HepG2 (cell line): ENCODE results near the gene ARHGEF12. TPM values are rescaled to one million over a fixed set of nuclear protein-coding genes. Genes with fewer than 3 reads are reported as not detected.

Experiments
- ARNT ChIP-seq: fragments of 450-650 bp; IDR thresholded peaks from 2 replicates; pipeline ENCODE4 v1.6.1; 2017
- HDAC6 ChIP-seq: fragments of 200-600 bp; sonication (generic); IDR thresholded peaks from 2 replicates; pipeline ENCODE4 v1.7.0; 2017; ENCODE audit warnings: mild to moderate bottlenecking, antibody characterized with exemption, low read length, low read depth
- KDM5B ChIP-seq: sonication (generic); formaldehyde crosslinking; IDR thresholded peaks from 2 replicates; pipeline ENCODE4 v1.4.0; 2020; ENCODE audit warnings: missing genetic modification reagents, mild to moderate bottlenecking, borderline replicate concordance
- MAFG ChIP-seq: sonication (generic); formaldehyde crosslinking; IDR thresholded peaks from 2 replicates; pipeline ENCODE4 v1.5.1; 2020; ENCODE audit warnings: mild to moderate bottlenecking, missing genetic modification reagents
- PLRG1 ChIP-seq: fragments of 450-650 bp; conservative IDR thresholded peaks from 2 replicates; pipeline ENCODE4 v1.6.1; 2016
- PRDM4 ChIP-seq: sonication (generic); formaldehyde crosslinking; IDR thresholded peaks from 2 replicates; pipeline ENCODE4 v1.9.0; 2021; ENCODE audit warnings: missing genetic modification reagents, borderline replicate concordance
- RORA ChIP-seq: sonication (generic); formaldehyde crosslinking; IDR thresholded peaks from 2 replicates; pipeline ENCODE4 v1.5.0; 2020; ENCODE audit warnings: mild to moderate bottlenecking, missing genetic modification reagents, moderate library complexity
- SETDB1 ChIP-seq: sonication (generic); formaldehyde crosslinking; IDR thresholded peaks from 2 replicates; pipeline ENCODE4 v1.5.1; 2020; ENCODE audit warnings: missing genetic modification reagents, mild to moderate bottlenecking, borderline replicate concordance
- TBX3 ChIP-seq: fragments of 450-650 bp; IDR thresholded peaks from 2 replicates; pipeline ENCODE4 v1.6.1; 2017; ENCODE audit warnings: antibody characterized with exemption, mild to moderate bottlenecking, inconsistent platforms, borderline replicate concordance
- TCF7L2 ChIP-seq: IDR thresholded peaks from 2 replicates; pipeline ENCODE4 v1.6.1; 2011; ENCODE audit warnings: mild to moderate bottlenecking, low read depth, low read length, moderate library complexity
- TP53 ChIP-seq: sonication (generic); formaldehyde crosslinking; conservative IDR thresholded peaks from 2 replicates; pipeline ENCODE4 v1.4.0; 2020; ENCODE audit warnings: missing genetic modification reagents
- YEATS4 ChIP-seq: sonication (generic); formaldehyde crosslinking; IDR thresholded peaks from 2 replicates; pipeline ENCODE4 v1.4.0; 2020; ENCODE audit warnings: missing genetic modification reagents, borderline replicate concordance
- ZBTB20 ChIP-seq: sonication (generic); formaldehyde crosslinking; IDR thresholded peaks from 2 replicates; pipeline ENCODE4 v1.8.1; 2023; ENCODE audit warnings: missing genetic modification reagents, low read depth, mild to moderate bottlenecking, borderline replicate concordance
- ZNF790 ChIP-seq: sonication (generic); formaldehyde crosslinking; IDR thresholded peaks from 2 replicates; pipeline ENCODE4 v1.8.0; 2022; ENCODE audit warnings: missing genetic modification reagents, mild to moderate bottlenecking, borderline replicate concordance
- ZNF792 ChIP-seq: IDR thresholded peaks from 2 replicates; pipeline ENCODE4 v1.6.1; 2016
- ZNF891 ChIP-seq: sonication (generic); formaldehyde crosslinking; IDR thresholded peaks from 2 replicates; pipeline ENCODE4 v1.5.0; 2020; ENCODE audit warnings: mild to moderate bottlenecking, missing genetic modification reagents
- polyA plus RNA-seq, 8 experiments: library from polyadenylated mRNA; depleted of rRNA in 3 of 8; stranded (reverse) in 7 of 8; unstranded in 1 of 8; fragments of >200 nt; fragmentation: Illumina TruSeq in 4 of 8; extraction: Trizol in 4 of 8; gene quantifications; 2 replicates each; pipeline versions ENCODE4 v1.2.1 to v1.2.3, GENCODE V29; 2011 to 2016; ENCODE audit warnings: low read depth in 4 of 8, missing spikeins in 1 of 8, mixed read lengths in 1 of 8; ENCODE audit not compliant: insufficient read depth in 1 of 8
- total RNA-seq, 5 experiments: library from RNA; depleted of rRNA; stranded (reverse); fragments of >200 nt; fragmentation: Illumina TruSeq; extraction: Trizol; gene quantifications; 2 replicates each; pipeline ENCODE4 v1.2.3, GENCODE V29; 2016; ENCODE audit warnings: low read depth in 1 of 5
- TF ChIP-seq, protein P1 (sequence below): sonication (generic); formaldehyde crosslinking; conservative IDR thresholded peaks from 2 replicates; pipeline ENCODE4 v1.4.0; 2020; ENCODE audit warnings: missing genetic modification reagents
- TF ChIP-seq, protein P2 (sequence below), 2 experiments: sonication (generic) in 1 of 2; formaldehyde crosslinking in 1 of 2; IDR thresholded peaks; 2 replicates each; pipeline versions ENCODE4 v1.4.0 to v1.6.1; 2018 to 2020; ENCODE audit warnings: missing genetic modification reagents in 2 of 2, borderline replicate concordance in 1 of 2, low read depth in 1 of 2, mild to moderate bottlenecking in 1 of 2, missing biosample characterization in 1 of 2
- TF ChIP-seq, protein P3 (sequence below): IDR thresholded peaks from 2 replicates; pipeline ENCODE4 v1.6.1; 2016; ENCODE audit warnings: low read depth, control low read depth
- TF ChIP-seq, protein P4 (sequence below): sonication (generic); formaldehyde crosslinking; IDR thresholded peaks from 2 replicates; pipeline ENCODE4 v1.5.0; 2020; ENCODE audit warnings: missing genetic modification reagents, mild to moderate bottlenecking, borderline replicate concordance

The ARHGEF12 gene
- total and polyA plus RNA-seq, 2 of the 13 experiments (the other 11 are each of a cell fraction or from before 2014, with no cell fraction given): 17.9 to 54.4 TPM

GRCh38 chr11:120511116-120511819 is 175.1 kb downstream of the ARHGEF12 start, which contains the start of gene GRIK4 (continued):
- TF ChIP-seq, protein P1, sequence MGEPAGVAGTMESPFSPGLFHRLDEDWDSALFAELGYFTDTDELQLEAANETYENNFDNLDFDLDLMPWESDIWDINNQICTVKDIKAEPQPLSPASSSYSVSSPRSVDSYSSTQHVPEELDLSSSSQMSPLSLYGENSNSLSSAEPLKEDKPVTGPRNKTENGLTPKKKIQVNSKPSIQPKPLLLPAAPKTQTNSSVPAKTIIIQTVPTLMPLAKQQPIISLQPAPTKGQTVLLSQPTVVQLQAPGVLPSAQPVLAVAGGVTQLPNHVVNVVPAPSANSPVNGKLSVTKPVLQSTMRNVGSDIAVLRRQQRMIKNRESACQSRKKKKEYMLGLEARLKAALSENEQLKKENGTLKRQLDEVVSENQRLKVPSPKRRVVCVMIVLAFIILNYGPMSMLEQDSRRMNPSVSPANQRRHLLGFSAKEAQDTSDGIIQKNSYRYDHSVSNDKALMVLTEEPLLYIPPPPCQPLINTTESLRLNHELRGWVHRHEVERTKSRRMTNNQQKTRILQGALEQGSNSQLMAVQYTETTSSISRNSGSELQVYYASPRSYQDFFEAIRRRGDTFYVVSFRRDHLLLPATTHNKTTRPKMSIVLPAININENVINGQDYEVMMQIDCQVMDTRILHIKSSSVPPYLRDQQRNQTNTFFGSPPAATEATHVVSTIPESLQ (CRISPR knock-in tag): no peak
- TF ChIP-seq ZNF792 (no peak), PRDM4 (CRISPR knock-in tag) (no peak), YEATS4 (CRISPR knock-in tag) (no peak), ZBTB20 (CRISPR knock-in tag) (no peak), ZNF790 (CRISPR knock-in tag) (no peak), RORA (CRISPR knock-in tag) (no peak), SETDB1 (CRISPR knock-in tag) (no peak), PLRG1 (no peak), MAFG (CRISPR knock-in tag) (no peak), TBX3 (no peak), HDAC6 (no peak), ARNT (no peak), KDM5B (peak; percentile 52; the same call in 1 of the 2 replicates), TCF7L2 (no peak), ZNF891 (CRISPR knock-in tag) (no peak), TP53 (CRISPR knock-in tag) (no peak)
- TF ChIP-seq, protein P2, sequence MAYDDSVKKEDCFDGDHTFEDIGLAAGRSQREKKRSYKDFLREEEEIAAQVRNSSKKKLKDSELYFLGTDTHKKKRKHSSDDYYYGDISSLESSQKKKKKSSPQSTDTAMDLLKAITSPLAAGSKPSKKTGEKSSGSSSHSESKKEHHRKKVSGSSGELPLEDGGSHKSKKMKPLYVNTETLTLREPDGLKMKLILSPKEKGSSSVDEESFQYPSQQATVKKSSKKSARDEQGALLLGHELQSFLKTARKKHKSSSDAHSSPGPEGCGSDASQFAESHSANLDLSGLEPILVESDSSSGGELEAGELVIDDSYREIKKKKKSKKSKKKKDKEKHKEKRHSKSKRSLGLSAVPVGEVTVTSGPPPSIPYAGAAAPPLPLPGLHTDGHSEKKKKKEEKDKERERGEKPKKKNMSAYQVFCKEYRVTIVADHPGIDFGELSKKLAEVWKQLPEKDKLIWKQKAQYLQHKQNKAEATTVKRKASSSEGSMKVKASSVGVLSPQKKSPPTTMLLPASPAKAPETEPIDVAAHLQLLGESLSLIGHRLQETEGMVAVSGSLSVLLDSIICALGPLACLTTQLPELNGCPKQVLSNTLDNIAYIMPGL (CRISPR knock-in tag; IDR thresholded peaks at IDR 0.05; ENCODE audit: borderline replicate concordance in 1 of 2, low read depth in 1 of 2): peak; percentile 49 to 87; a peak in 3 of 4 replicates
- TF ChIP-seq, protein P3, sequence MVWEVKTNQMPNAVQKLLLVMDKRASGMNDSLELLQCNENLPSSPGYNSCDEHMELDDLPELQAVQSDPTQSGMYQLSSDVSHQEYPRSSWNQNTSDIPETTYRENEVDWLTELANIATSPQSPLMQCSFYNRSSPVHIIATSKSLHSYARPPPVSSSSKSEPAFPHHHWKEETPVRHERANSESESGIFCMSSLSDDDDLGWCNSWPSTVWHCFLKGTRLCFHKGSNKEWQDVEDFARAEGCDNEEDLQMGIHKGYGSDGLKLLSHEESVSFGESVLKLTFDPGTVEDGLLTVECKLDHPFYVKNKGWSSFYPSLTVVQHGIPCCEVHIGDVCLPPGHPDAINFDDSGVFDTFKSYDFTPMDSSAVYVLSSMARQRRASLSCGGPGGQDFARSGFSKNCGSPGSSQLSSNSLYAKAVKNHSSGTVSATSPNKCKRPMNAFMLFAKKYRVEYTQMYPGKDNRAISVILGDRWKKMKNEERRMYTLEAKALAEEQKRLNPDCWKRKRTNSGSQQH: no peak
- TF ChIP-seq, protein P4, sequence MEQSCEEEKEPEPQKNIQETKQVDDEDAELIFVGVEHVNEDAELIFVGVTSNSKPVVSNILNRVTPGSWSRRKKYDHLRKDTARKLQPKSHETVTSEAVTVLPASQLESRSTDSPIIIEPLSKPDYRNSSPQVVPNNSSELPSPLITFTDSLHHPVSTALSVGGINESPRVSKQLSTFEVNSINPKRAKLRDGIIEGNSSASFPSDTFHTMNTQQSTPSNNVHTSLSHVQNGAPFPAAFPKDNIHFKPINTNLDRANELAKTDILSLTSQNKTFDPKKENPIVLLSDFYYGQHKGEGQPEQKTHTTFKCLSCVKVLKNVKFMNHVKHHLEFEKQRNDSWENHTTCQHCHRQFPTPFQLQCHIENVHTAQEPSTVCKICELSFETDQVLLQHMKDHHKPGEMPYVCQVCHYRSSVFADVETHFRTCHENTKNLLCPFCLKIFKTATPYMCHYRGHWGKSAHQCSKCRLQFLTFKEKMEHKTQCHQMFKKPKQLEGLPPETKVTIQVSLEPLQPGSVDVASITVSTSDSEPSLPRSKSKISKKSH: no peak
